Dermis microvascular lymphatic vessel endothelial cell (primary cell): Measurements from ENCODE around the gene HACE1. TPM values are rescaled to one million over a fixed set of nuclear protein-coding genes. Genes with fewer than 3 reads are reported as not detected.

ENCODE experiments used
- DNase-seq, 2 donors: peaks; one replicate each; pipeline versions ENCODE4 v3.0.0 to v3.0.0-alpha.2; 2010; ENCODE audit warnings: low read depth in 2 of 2
- total RNA-seq: library from RNA; depleted of rRNA; stranded (reverse); fragments of >200 nt; gene quantifications from 2 replicates; pipeline ENCODE4 v1.2.1, GENCODE V29; 2014

The HACE1 gene
- total RNA-seq, 1 donor from 2014 or later, result 10.5 TPM

DNA sequence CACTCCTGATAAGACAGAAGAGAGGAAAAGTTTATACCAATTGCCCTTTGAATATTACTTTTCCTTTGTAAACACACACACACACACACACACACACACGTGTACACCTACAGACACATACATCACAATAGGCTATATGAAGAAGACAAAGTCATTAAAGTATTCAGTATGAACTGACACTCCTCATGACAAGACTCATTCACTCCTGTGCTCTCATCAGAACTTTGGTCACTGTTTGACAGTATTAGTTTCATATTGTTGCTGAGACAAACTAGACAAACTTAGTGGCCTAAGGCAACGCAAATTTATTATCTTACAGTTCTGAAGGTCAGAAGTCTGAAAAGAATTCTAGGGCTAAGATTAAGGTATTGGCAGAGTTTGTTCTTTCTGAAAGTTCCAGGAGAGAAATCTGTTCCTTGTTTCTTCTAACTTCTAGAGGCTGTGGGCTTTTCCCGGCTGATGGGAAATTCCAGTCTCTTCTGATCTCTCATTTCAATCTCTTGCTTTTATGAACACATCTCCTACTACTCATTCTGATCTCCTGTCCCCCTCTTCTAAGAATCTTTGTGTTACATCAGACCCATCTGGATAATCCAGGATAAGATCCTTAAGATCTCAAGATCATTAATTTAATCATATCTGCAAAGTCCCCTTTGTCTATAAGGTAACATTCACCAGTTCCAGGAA is 171.3 kb downstream of the HACE1 start:
- no peak for DNase-seq

DNA sequence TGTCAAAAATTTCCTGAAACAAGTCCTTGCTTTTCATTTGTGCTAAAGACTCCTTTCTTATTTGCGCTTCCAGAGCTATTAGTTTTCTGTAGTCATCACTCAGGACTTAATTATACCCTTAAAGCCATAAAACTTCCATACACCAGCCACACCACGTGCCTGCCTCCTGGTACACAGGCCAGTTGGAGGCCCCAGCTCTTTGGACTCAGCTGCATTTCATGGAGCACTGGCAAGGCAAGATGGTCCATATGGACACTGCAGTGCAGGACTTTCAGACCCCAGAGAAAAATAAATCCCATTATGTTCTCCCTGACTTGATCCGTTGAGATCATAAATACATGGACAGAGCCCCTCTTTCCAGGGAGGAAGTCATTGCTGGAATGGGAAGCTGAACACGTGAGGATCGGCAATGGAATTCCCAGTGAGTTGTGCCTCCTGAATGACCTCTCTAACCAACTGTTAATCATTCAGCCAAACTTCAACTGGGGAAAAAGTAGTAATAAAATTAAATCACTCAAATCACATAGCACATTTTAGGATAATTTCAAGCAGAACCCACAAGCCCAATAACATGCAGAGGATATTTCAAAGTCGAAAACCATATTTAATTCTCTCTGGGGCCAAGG is 173.1 kb downstream of the HACE1 start:
- DNase-seq, result no peak

DNA sequence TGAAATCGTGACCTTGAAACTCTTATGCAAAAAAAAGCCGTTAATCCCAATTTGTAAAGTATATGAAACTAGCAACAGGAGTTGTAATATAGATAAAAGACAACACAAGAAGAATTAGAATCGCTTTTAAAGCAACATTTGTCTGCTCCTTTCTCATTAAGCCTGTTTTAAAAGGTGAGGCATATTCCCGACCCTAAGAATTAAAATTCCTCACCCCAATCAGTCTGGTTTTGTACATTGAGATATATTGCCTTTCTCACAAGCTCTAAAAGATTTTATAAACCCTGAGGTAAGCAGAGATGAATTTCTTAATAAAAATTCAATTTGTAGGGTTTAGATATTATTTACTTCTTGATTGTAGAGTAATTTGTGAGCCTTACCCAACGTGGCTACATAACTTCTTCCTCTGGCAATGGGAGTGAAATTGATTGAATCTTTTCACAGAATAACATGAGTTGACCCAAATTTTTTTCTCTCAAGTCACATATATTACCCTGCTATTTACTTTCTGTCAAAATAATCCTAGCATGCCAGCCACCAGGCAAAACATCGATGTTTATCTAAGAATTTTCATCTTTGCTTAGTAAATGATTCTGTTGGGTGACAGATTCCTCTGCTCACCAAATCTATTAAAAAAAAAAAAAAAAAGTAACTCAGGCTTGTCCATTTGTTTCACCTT is 173.7 kb downstream of the HACE1 start:
- no peak for DNase-seq

DNA sequence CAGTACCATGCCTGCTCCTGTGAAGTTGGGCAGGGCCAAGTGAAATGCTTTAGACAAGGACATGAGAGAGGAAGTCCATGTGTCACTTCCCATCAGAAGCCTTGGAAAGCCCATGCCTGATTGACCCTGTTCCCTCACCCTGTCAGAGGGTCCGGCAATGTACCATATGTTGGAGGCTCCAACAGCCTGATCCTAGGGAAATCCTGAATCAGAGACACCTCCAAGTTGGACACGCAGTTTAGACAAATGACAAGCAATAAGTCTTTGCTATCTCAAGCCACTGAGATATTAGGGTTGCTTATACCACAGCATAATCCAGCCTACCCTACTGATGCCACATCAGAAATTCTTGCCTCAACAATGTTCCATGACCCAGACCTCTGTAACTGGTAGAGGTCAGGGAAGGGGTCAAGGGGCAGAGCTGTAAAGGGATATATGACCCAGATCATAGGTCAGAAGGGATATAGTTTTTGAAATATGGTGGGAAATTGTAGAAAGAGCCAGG is 174.8 kb downstream of the HACE1 start:
- DNase-seq, result no peak

DNA sequence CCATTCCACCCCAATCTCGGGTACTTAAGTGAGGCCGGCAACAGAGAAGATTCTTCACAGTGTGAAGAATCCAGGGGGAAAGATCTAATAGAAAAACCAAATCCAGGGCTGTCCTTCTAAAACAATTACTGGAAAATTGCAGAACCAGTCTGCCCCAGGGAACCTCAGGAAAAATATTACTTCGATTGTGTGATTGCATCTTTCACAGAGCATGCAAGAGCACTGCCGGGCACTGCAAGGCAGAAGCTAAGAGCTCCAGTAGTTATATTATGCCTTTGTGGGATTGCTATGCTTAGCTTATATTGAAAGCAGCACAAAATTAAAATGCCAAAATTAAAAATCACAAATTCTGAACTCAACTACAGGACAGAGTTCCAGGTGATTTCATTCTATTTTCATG is 175.9 kb downstream of the HACE1 start:
- DNase-seq, result no peak

DNA sequence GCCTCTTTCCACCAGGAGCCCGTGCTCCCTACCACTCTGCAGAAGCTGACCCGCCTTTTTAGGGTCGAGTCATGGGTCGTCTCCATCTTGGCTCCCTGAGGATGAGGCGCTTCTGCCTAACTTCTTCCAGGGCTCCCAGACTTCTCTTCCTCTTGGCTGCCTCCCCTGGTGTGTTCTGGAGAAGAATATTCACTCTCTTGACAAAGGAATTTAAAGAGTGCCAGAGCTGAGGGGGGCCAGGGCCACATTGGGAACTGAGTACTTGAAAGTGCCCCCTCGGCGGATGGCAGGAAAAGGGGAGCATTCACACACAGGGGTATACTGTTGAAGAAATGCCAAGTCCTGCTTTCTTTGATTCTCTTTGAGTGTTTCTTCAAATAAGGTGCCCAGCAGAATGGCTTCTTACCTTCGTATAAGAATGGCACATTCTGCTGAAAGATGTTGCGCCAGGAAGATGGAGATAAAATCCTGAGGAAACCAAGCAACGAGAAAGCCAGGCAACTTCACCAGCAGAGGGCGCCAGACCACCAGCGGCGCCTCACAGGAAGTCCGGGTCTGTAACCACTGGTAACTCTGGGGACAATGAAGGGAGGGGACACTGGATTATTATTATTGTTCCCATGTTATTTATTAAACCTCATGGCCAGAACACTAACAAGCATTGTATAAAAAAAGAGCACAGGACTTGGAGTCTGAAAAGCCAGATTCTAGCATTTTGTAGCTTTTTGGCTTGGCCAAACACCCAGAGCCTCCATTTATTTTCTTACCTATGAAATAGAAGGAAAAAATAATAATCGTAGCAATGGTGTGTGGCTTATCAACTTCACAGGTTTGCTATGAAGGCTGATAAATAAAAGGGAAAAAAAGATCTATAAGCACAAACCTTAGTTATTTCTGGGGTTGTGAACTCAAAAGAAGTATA is 176.7 kb downstream of the HACE1 start:
- DNase-seq, result peak in 1 of 2 donors; percentile 50

DNA sequence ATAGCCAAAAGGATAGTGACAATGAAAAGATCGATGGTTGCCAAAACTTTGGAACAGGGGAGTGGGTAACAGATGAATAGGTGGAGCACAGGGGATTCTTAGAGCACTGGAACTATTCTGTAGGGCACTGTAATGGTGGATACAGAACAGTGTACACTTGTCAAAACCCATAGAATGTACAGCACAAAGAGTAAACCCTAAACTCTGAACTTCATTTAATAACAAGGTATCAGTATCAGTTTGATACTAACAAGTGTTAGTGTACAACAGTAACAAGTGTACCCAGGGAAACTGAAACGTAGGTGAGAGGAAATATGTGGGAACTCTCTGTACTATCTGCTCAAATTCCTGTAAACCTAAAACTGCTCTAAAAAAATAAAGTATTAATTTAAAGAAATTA is 179.2 kb downstream of the HACE1 start:
- no peak for DNase-seq

DNA sequence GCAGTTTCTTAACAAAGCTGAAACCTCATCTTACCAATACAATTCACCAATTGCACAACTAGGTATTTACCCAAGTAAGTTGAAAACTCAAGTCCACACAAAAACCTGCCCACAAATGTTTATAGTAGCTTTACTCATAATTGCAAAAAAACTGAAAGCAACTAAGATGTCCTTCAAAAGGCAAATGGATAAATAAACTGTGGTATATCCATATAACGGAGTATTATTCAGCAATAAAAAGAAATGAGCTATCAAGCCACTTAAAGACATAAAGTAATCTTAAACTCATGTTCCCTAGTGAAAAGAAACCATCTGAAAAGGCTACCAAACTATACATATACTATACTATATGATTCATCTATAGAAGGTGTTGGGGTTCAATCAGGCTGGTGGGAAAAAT is 179.7 kb downstream of the HACE1 start:
- DNase-seq, result no peak

Other genes with a start within 250 kb of the HACE1 start
- under 0.01 TPM in 1 of 2 replicates, not detected in the other for gene LIN28B, start 97.2 kb upstream of the HACE1 start, total RNA-seq